ENCODE results near the gene MAEA.

MAEA gene

DNA sequence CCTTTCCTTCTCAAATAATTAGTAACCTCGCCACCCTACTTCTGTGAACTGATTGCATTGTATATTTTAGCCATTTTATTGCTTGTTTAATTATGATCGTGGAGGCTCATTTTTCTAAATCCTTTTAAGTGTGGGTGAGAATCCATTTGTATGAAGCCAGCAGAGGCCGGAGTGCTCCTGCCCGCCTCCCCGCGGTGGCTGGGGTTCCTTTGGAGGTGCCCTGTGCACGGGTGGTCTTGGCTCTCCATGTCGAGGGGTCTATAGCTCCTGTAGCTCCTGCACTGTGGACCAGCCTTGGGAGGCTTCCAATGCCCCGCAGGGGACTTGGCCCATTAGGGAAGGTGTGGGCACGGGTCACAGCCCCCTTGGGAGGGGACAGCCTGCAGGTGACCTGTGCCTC lies 72.4 kb downstream of the MAEA start:
- in situ Hi-C loops (cut with MboI; ENCODE audit: low pct_unique_long_range_greater_than_20kb, low sequenced_read_pairs, unreplicated experiment): no loop called here
- TF ChIP-seq, protein P1, sequence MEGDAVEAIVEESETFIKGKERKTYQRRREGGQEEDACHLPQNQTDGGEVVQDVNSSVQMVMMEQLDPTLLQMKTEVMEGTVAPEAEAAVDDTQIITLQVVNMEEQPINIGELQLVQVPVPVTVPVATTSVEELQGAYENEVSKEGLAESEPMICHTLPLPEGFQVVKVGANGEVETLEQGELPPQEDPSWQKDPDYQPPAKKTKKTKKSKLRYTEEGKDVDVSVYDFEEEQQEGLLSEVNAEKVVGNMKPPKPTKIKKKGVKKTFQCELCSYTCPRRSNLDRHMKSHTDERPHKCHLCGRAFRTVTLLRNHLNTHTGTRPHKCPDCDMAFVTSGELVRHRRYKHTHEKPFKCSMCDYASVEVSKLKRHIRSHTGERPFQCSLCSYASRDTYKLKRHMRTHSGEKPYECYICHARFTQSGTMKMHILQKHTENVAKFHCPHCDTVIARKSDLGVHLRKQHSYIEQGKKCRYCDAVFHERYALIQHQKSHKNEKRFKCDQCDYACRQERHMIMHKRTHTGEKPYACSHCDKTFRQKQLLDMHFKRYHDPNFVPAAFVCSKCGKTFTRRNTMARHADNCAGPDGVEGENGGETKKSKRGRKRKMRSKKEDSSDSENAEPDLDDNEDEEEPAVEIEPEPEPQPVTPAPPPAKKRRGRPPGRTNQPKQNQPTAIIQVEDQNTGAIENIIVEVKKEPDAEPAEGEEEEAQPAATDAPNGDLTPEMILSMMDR (IDR thresholded peaks at IDR 0.05; ENCODE audit: extremely low read depth, insufficient read depth, missing control alignments): no peak
- no peak for DNase-seq (ENCODE audit: low spot score)

DNA sequence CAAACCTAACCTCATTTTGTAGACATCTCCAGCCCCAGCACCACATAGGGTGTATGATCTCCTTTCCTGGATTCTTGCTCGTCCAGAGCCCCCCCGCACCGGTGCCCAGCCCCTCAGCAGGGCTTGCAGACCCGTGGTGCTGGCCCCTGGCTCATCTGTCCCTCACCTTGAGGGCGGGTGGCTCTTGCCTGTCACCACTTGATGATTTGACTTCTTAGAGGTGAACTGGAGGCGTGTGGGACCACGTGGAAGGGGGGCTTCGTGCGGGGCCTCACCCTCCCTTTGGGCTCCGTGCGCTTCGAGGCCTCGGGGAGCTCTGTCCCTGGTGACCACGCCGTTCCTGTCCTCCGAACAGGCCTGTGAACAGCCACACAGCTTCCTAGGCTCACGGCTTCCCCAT lies 72.8 kb downstream of the MAEA start:
- DNase-seq (ENCODE audit: low spot score): no peak
- in situ Hi-C loops (cut with MboI; ENCODE audit: low pct_unique_long_range_greater_than_20kb, low sequenced_read_pairs, unreplicated experiment): no loop called here
- TF ChIP-seq, protein P1 (IDR thresholded peaks at IDR 0.05; ENCODE audit: extremely low read depth, insufficient read depth, missing control alignments): no peak

DNA sequence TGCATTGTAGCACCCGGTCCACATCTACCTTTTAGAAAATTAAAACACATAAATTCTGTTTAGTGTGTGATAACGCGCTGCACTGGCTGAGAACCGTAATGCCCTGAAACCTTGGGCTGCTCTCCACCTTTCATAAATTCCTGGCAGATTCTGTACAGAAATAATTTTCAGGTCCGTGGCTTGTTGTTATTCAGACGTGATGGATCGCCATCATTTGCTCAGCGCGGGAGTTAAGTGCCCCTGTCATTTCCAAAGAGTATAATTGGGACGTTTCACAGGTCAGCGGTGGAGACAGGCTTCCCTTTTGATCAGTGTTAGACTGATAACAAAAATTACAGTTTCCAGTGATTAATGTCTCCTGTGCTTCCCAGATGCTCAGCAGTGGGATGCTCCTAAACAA lies 73.8 kb downstream of the MAEA start:
- TF ChIP-seq, protein P1 (IDR thresholded peaks at IDR 0.05; ENCODE audit: extremely low read depth, insufficient read depth, missing control alignments): no peak
- in situ Hi-C loops (cut with MboI; ENCODE audit: low pct_unique_long_range_greater_than_20kb, low sequenced_read_pairs, unreplicated experiment): no loop called here
- DNase-seq (ENCODE audit: low spot score): no peak

DNA sequence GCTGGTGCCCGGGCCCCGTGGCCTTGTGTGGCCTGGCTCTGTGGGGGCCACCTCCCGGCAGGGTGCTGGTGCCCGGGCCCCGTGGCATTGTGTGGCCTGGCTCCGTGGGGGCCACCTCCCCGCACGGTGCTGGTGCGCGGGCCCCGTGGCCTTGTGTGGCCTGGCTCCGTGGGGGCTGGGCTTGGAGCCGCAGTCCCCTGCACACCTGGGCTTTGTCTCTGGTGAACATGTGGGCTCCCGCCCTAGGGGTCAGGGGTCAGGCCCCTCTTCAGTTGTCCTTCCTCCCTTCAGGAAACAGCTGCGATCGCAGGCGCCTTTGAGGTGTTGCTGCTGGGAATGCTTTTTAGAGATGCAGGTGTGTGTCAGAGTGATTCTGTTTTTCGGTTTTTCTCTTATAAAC lies 74.5 kb downstream of the MAEA start:
- no peak for DNase-seq (ENCODE audit: low spot score)
- TF ChIP-seq, protein P1 (IDR thresholded peaks at IDR 0.05; ENCODE audit: extremely low read depth, insufficient read depth, missing control alignments): no peak
- in situ Hi-C loops (cut with MboI; ENCODE audit: low pct_unique_long_range_greater_than_20kb, low sequenced_read_pairs, unreplicated experiment): no loop called here

DNA sequence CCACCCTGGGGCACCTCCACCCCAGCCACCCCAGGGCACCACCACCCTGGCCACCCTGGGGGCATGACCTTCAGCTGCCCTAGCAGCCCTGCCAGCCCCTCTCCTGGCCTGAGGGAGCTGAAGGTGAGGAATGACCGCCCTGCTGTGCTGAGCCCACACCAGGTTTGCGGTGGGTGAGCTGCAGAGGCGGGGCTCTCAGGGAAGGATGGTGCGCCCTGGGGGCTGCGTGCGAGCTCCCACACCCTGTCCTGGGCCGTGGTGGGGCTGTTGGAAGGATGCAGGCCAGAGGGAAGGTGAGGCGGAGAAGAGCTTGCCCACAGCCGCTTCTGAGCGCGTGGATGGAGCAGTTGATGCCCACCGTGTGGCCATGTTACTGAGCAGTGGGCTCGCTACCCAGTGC lies 75.1 kb downstream of the MAEA start:
- DNase-seq (ENCODE audit: low spot score): no peak
- in situ Hi-C loops (cut with MboI; ENCODE audit: low pct_unique_long_range_greater_than_20kb, low sequenced_read_pairs, unreplicated experiment): no loop called here
- TF ChIP-seq, protein P1 (IDR thresholded peaks at IDR 0.05; ENCODE audit: extremely low read depth, insufficient read depth, missing control alignments): no peak

DNA sequence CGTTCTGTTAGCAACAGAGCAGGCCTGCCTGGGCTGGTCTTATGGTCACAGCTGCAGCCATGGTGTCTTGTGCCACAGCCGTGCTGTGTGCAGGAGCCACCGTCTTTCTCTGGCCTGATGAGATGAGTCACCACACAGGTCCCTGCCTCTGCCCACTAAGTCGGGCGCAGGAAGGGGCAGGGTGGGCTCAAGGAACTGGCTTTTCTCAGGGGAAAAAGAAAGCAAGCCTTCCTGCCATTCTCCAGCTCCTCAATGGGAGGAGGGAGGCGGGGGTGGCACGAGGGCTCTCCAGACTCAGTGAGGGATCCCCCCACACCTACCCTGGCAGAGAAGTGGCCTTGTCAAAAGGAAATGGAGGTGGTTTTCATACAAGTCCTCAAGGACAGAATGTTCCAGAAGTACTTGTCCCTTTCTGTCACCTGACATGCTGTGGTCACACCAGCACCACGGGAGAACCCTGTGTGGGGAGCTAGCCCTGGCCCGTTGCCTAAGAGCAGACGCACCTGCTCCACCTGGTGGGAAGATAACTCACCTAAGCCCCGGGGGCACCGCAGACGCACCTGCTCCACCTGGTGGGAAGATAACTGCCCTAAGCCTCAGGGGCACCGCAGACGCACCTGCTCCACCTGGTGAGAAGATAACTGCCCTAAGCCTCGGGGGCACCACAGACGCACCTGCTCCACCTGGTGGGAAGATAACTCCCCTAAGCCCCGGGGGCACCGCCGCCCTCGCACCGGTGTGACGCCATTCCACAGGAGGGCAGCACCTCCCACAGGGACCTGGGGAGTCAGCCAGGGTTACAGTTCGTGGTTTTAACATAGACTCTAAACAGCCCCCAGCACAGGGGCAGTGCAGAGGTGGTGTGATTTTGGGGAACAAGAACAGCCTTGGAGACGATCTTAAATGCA lies 75.8 kb downstream of the MAEA start:
- DNase-seq (ENCODE audit: low spot score): no peak
- in situ Hi-C loops (cut with MboI; ENCODE audit: low pct_unique_long_range_greater_than_20kb, low sequenced_read_pairs, unreplicated experiment): no loop called here
- TF ChIP-seq, protein P1 (IDR thresholded peaks at IDR 0.05; ENCODE audit: extremely low read depth, insufficient read depth, missing control alignments): no peak

Measured in GM13977 (cell line).